NOMO-1 treated with dmso at 0.1 percent for 144 hours (cell line): ENCODE results near the gene CTNNA2.

ENCODE experiments used
- DNase-seq: peaks from one replicate; lab custom pipeline; 2025; ENCODE audit not compliant: unreplicated experiment; lab: John Stamatoyannopoulos, UW

The CTNNA2 gene

GRCh38 chr2:80515964-80516363 lies 1003.1 kb downstream of the CTNNA2 start:
- no peak for DNase-seq

- no peak for DNase-seq
Observed at GRCh38 chr2:80517316-80517715, 1004.5 kb downstream of the CTNNA2 start.

GRCh38 chr2:80519121-80519643 lies 1006.3 kb downstream of the CTNNA2 start:
- no peak for DNase-seq

GRCh38 chr2:80519699-80520291 lies 1006.9 kb downstream of the CTNNA2 start:
- no peak for DNase-seq

GRCh38 chr2:80525152-80525551 lies 1012.3 kb downstream of the CTNNA2 start:
- no peak for DNase-seq

- DNase-seq = no peak
Observed at GRCh38 chr2:80527119-80527518, 1014.3 kb downstream of the CTNNA2 start.

GRCh38 chr2:80529466-80530165 lies 1016.8 kb downstream of the CTNNA2 start:
- no peak for DNase-seq

- peak; percentile 67 for DNase-seq
Observed at GRCh38 chr2:80530442-80531064, 1017.7 kb downstream of the CTNNA2 start.

- DNase-seq = no peak
Observed at GRCh38 chr2:80531319-80531718, 1018.5 kb downstream of the CTNNA2 start.

- DNase-seq = no peak
Observed at GRCh38 chr2:80545420-80546210, 1032.8 kb downstream of the CTNNA2 start.

- DNase-seq = no peak
Observed at GRCh38 chr2:80546766-80547165, 1033.9 kb downstream of the CTNNA2 start.

GRCh38 chr2:80547344-80547743 lies 1034.5 kb downstream of the CTNNA2 start:
- no peak for DNase-seq

GRCh38 chr2:80548469-80548868 lies 1035.6 kb downstream of the CTNNA2 start:
- DNase-seq = no peak

GRCh38 chr2:80549901-80550300 lies 1037.0 kb downstream of the CTNNA2 start:
- no peak for DNase-seq

GRCh38 chr2:80560326-80560725 lies 1047.5 kb downstream of the CTNNA2 start:
- DNase-seq = peak; percentile 58

- no peak for DNase-seq
Observed at GRCh38 chr2:80568011-80568410, 1055.2 kb downstream of the CTNNA2 start.

- no peak for DNase-seq
Observed at GRCh38 chr2:80573167-80573566, 1060.3 kb downstream of the CTNNA2 start.

GRCh38 chr2:80573950-80574349 lies 1061.1 kb downstream of the CTNNA2 start:
- DNase-seq = peak; percentile 57

GRCh38 chr2:80579756-80580155 lies 1066.9 kb downstream of the CTNNA2 start:
- no peak for DNase-seq

- DNase-seq = no peak
Observed at GRCh38 chr2:80591233-80591632, 1078.4 kb downstream of the CTNNA2 start.

GRCh38 chr2:80592106-80592505 lies 1079.3 kb downstream of the CTNNA2 start:
- DNase-seq = no peak
